KMS-11 (cell line): ENCODE data around the gene CP.

Experiments used
- H2AFZ ChIP-seq: fragments of 200-600 bp; sonication (generic); 2 replicates; pipeline ENCODE4 v1.6.1; 2016; ENCODE audit warnings: antibody characterized with exemption, mixed run types, low read depth
- H3K27ac ChIP-seq: fragments of 200-600 bp; sonication (generic); 2 replicates; pipeline ENCODE4 v1.6.1; 2016; ENCODE audit warnings: mild to moderate bottlenecking, mixed run types
- H3K27me3 ChIP-seq: fragments of 200-600 bp; sonication (generic); 2 replicates; pipeline ENCODE4 v1.6.1; 2017; ENCODE audit warnings: mild to moderate bottlenecking, low read depth, mixed run types, moderate library complexity; ENCODE audit not compliant: insufficient read depth
- H3K36me3 ChIP-seq: fragments of 200-600 bp; sonication (generic); 2 replicates; pipeline ENCODE4 v1.6.1; 2017; ENCODE audit warnings: mild to moderate bottlenecking, mixed run types; ENCODE audit not compliant: insufficient read depth
- H3K4me1 ChIP-seq: fragments of 200-600 bp; sonication (generic); 2 replicates; pipeline ENCODE4 v1.6.1; 2016; ENCODE audit warnings: mild to moderate bottlenecking, low read depth, mixed run types; ENCODE audit not compliant: poor library complexity, severe bottlenecking
- H3K4me2 ChIP-seq: fragments of 200-600 bp; sonication (generic); 2 replicates; pipeline ENCODE4 v1.7.0; 2016; ENCODE audit warnings: mild to moderate bottlenecking, mixed run types
- H3K4me3 ChIP-seq: fragments of 200-600 bp; sonication (generic); IDR thresholded peaks from 2 replicates; pipeline ENCODE4 v1.6.1; 2017; ENCODE audit warnings: low read depth, low read length, mixed read lengths; ENCODE audit not compliant: insufficient read depth
- H3K79me2 ChIP-seq: fragments of 200-600 bp; sonication (generic); 2 replicates; pipeline ENCODE4 v1.6.1; 2016; ENCODE audit warnings: low read depth, mixed run types; ENCODE audit not compliant: insufficient read depth
- H3K9ac ChIP-seq: fragments of 200-600 bp; sonication (generic); 2 replicates; pipeline ENCODE4 v1.6.1; 2016; ENCODE audit warnings: mild to moderate bottlenecking, mixed run types
- H4K20me1 ChIP-seq: fragments of 200-600 bp; sonication (generic); 2 replicates; pipeline ENCODE4 v1.6.1; 2016; ENCODE audit warnings: mild to moderate bottlenecking, mixed run types; ENCODE audit not compliant: insufficient read depth
- CTCF ChIP-seq: fragments of 200-600 bp; sonication (generic); conservative IDR thresholded peaks from 2 replicates; pipeline ENCODE4 v1.6.1; 2017; ENCODE audit warnings: low read depth, mild to moderate bottlenecking, antibody characterized with exemption, low read length, moderate library complexity, mixed read lengths

CP gene

GRCh38 chr3:149131589-149131988 lies 90.0 kb downstream of the CP start:
- Histone ChIP-seq H4K20me1 (no peaks in the 10 kb centered on the region), H2AFZ (no peak overlapping the region), H3K27ac (no peak overlapping the region), H3K9ac (no peak overlapping the region), H3K4me3 (no peak overlapping the region), H3K36me3 (no peaks in the 10 kb centered on the region), H3K4me1 (peaks cover 51% of the 10 kb centered on the region), H3K27me3 (no peaks in the 10 kb centered on the region), H3K4me2 (peak overlapping the region; percentile 67; the same call in 1 of the 2 replicates), H3K79me2 (peaks cover 42% of the 10 kb centered on the region)
- no peak for TF ChIP-seq CTCF

- peaks cover 42% of the 10 kb centered on the region for H3K79me2 ChIP-seq
- H3K27me3 ChIP-seq: no peaks in the 10 kb centered on the region
- peak within 1 kb of the TSS; percentile 70 for H3K9ac ChIP-seq
- no peaks in the 10 kb centered on the region for H3K36me3 ChIP-seq
- peaks cover 49% of the 10 kb centered on the region for H3K4me1 ChIP-seq
- peak within 1 kb of the TSS; percentile 14 for H3K4me3 ChIP-seq
- peak within 1 kb of the TSS; percentile 88 for H3K4me2 ChIP-seq
- no peaks in the 10 kb centered on the region for H4K20me1 ChIP-seq
- H2AFZ ChIP-seq: peak within 1 kb of the TSS; percentile 89
- no peak for TF ChIP-seq CTCF
- H3K27ac ChIP-seq: peak within 1 kb of the TSS; percentile 62
These were observed 92.1 kb downstream of the CP start, which contains the start of gene HPS3 for GRCh38 chr3:149129326-149130205. TSS of gene HPS3 (plus strand) at chr3:149129638. CDS start at chr3:149129724, 86 bp downstream.

GRCh38 chr3:149128821-149129220 lies 92.8 kb downstream of the CP start:
- peaks cover 38% of the 10 kb centered on the region for H3K79me2 ChIP-seq
- peaks cover 42% of the 10 kb centered on the region for H3K4me1 ChIP-seq
- no peak for TF ChIP-seq CTCF
- H4K20me1 ChIP-seq: no peaks in the 10 kb centered on the region
- H3K9ac ChIP-seq: peak overlapping the region; percentile 70; the same call in 1 of the 2 replicates
- H3K27me3 ChIP-seq: no peaks in the 10 kb centered on the region
- no peaks in the 10 kb centered on the region for H3K36me3 ChIP-seq
- peak overlapping the region; percentile 88 for H3K4me2 ChIP-seq
- peak overlapping the region; percentile 62; the same call in 1 of the 2 replicates for H3K27ac ChIP-seq
- H3K4me3 ChIP-seq: peak overlapping the region; percentile 14
- H2AFZ ChIP-seq: peak overlapping the region; percentile 89

- no peaks in the 10 kb centered on the region for H3K36me3 ChIP-seq
- H3K4me2 ChIP-seq: no peak overlapping the region
- H3K4me3 ChIP-seq: no peak overlapping the region
- no peaks in the 10 kb centered on the region for H3K79me2 ChIP-seq
- no peaks in the 10 kb centered on the region for H3K27me3 ChIP-seq
- H3K27ac ChIP-seq: no peak overlapping the region
- no peak overlapping the region; the same call in 1 of the 2 replicates for H3K9ac ChIP-seq
- no peaks in the 10 kb centered on the region for H4K20me1 ChIP-seq
- no peak overlapping the region for H2AFZ ChIP-seq
- H3K4me1 ChIP-seq: peaks cover 12% of the 10 kb centered on the region
- TF ChIP-seq CTCF: no peak
These were observed 98.7 kb downstream of the CP start for GRCh38 chr3:149122721-149123578.
